CD4-positive, alpha-beta T cell (primary cell): Measurements from ENCODE around the gene PPAT. TPM values are rescaled to one million over a fixed set of nuclear protein-coding genes. Genes with fewer than 3 reads are reported as not detected.

ENCODE experiments used
- ATAC-seq: fragments of 200-7000 bp; cut with Tn5 transposase; one replicate; pipeline ENCODE4 v1.10.0; 2022; ENCODE audit warnings: mild to moderate bottlenecking; ENCODE audit not compliant: poor library complexity
- CTCF ChIA-PET: fragments of 350-600 bp; sonication (Branson Sonifier 250); formaldehyde crosslinking; loops from one replicate; lab custom pipeline; 2021; ENCODE audit warnings: antibody characterized with exemption, inconsistent platforms; lab: Charles Lee
- POLR2A ChIA-PET: fragments of 350-600 bp; sonication (Branson Sonifier 250); formaldehyde crosslinking; loops from one replicate; lab custom pipeline; 2021; ENCODE audit warnings: antibody characterized with exemption, inconsistent platforms; lab: Charles Lee
- DNase-seq, 14 experiments: peaks; one replicate each; pipeline ENCODE4 v3.0.0-alpha.2; 2013 to 2020; ENCODE audit warnings: mixed read lengths in 2 of 14
- H3K27ac ChIP-seq, 2 donors: one replicate each; pipeline versions ENCODE4 v1.5.1 to v1.7.0; 2013; ENCODE audit warnings: low read length in 2 of 2, low read depth in 1 of 2, mild to moderate bottlenecking in 1 of 2
- H3K27me3 ChIP-seq, 2 experiments: 1 replicate in 1 of 2; 2 replicates in 1 of 2; pipeline versions ENCODE4 v1.6.1 to v1.7.0; 2013; ENCODE audit warnings: low read length in 2 of 2, control low read depth in 1 of 2, mild to moderate bottlenecking in 1 of 2, moderate library complexity in 1 of 2; ENCODE audit not compliant: insufficient read depth in 2 of 2, control insufficient read depth in 1 of 2
- H3K36me3 ChIP-seq: one replicate; pipeline ENCODE4 v1.6.1; 2013; ENCODE audit warnings: low read length, control low read depth; ENCODE audit not compliant: insufficient read depth
- H3K4me1 ChIP-seq: one replicate; pipeline ENCODE4 v1.6.1; 2013; ENCODE audit warnings: low read length, control low read depth; ENCODE audit not compliant: insufficient read depth
- H3K4me3 ChIP-seq: one replicate; pipeline ENCODE4 v1.5.1; 2013; ENCODE audit warnings: mild to moderate bottlenecking, low read length, moderate library complexity
- H3K9me3 ChIP-seq, 2 experiments: 1 replicate in 1 of 2; 2 replicates in 1 of 2; pipeline versions ENCODE4 v1.6.1 to v1.7.0; 2013; ENCODE audit warnings: low read length in 2 of 2, mild to moderate bottlenecking in 2 of 2, control low read depth in 1 of 2, moderate library complexity in 1 of 2; ENCODE audit not compliant: control insufficient read depth in 1 of 2, insufficient read depth in 1 of 2
- H3K27ac Mint-ChIP-seq: one replicate; pipeline ENCODE4 v1.8.0; 2020; ENCODE audit warnings: mixed read lengths
- H3K27me3 Mint-ChIP-seq: one replicate; pipeline ENCODE4 v1.8.0; 2021; ENCODE audit warnings: mixed read lengths
- H3K36me3 Mint-ChIP-seq: one replicate; pipeline ENCODE4 v1.8.0; 2021; ENCODE audit warnings: low read depth, mixed read lengths
- H3K4me1 Mint-ChIP-seq: one replicate; pipeline ENCODE4 v1.8.0; 2021; ENCODE audit warnings: low read depth, mixed read lengths
- H3K4me3 Mint-ChIP-seq: one replicate; pipeline ENCODE4 v1.8.0; 2020; ENCODE audit warnings: mild to moderate bottlenecking, mixed read lengths
- H3K9me3 Mint-ChIP-seq: one replicate; pipeline ENCODE4 v1.8.0; 2020; ENCODE audit warnings: mixed read lengths
- intact Hi-C, 2 experiments: fragments of 100-400 bp; cut with DNase I in 1 of 2; cut with micrococcal nuclease in 1 of 2; formaldehyde crosslinking; loops; one replicate each; pipeline versions ENCODE4 v1.15.1 to v1.9.0; 2023 to 2025; cut with DNase I, micrococcal nuclease
- total RNA-seq, 174 experiments: library from RNA in 2 of 174; stranded (reverse) in 2 of 174; gene quantifications; one replicate each; pipeline ENCODE4 v1.2.3 and lab custom pipeline; 2021 to 2026
- TF ChIP-seq, protein P1 (sequence below): fragments of 200-600 bp; IDR thresholded peaks from one replicate; pipeline ENCODE4 v1.8.0; 2022; ENCODE audit warnings: antibody characterized with exemption, mild to moderate bottlenecking

PPAT gene
- total RNA-seq, 2 experiments from 2014 or later: 4.7 to 6.3 TPM

DNA sequence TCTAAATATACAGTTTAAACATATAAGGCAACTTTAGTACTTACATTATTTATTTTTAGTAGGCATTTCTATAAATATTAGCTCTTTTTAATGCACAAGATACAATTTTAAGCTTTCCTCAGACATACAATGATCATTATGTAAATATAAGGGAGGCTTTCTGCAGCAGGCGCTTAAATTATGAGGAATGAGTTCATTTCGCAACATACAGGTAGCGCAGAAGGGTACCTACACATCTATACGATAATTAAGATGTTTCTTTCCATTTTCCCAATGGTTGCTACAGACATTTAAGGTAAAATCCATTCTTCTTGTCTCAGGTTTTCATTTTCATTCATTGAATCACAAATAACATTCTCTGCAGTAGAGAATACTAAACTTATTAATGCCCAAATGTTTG is 49.3 kb downstream of the PPAT start:
- ATAC-seq (no peak), DNase-seq (no peak)
- Mint-ChIP-seq H3K4me1 (peaks cover 46% of the 10 kb centered on the region), H3K4me3 (peak overlapping the region; percentile 93), H3K27me3 (no peaks in the 10 kb centered on the region), H3K27ac (peak overlapping the region; percentile 99), H3K36me3 (peaks cover 20% of the 10 kb centered on the region), H3K9me3 (no peaks in the 10 kb centered on the region)
- ChIA-PET CTCF (interaction anchor here (1.0 to 2.9 kb wide), 3 partner anchors 50 to 437 kb away, joined by 3 to 12 read pairs (median 9); partner anchors contain the start of genes CEP135, PAICS and PPAT), POLR2A (interaction anchor here (1.5 to 3.4 kb wide), 5 partner anchors 50 to 840 kb away, joined by 7 to 146 read pairs (median 24); partner anchors contain the start of genes NOA1, PAICS, POLR2B and PPAT)
- intact Hi-C loops: loop anchor here (2.0 to 10.0 kb wide), 6 partner anchors 51 to 591 kb away; partner anchors contain the start of genes REST (in 2 of the 2), CEP135 (in 1 of the 2), NOA1 (in 1 of the 2) and PAICS (in 1 of the 2)
- H3K4me1 ChIP-seq: peaks cover 17% of the 10 kb centered on the region
- TF ChIP-seq, protein P1, sequence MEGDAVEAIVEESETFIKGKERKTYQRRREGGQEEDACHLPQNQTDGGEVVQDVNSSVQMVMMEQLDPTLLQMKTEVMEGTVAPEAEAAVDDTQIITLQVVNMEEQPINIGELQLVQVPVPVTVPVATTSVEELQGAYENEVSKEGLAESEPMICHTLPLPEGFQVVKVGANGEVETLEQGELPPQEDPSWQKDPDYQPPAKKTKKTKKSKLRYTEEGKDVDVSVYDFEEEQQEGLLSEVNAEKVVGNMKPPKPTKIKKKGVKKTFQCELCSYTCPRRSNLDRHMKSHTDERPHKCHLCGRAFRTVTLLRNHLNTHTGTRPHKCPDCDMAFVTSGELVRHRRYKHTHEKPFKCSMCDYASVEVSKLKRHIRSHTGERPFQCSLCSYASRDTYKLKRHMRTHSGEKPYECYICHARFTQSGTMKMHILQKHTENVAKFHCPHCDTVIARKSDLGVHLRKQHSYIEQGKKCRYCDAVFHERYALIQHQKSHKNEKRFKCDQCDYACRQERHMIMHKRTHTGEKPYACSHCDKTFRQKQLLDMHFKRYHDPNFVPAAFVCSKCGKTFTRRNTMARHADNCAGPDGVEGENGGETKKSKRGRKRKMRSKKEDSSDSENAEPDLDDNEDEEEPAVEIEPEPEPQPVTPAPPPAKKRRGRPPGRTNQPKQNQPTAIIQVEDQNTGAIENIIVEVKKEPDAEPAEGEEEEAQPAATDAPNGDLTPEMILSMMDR: no peak
- H3K27me3 ChIP-seq: no peaks in the 10 kb centered on the region
- no peaks in the 10 kb centered on the region for H3K36me3 ChIP-seq
- H3K9me3 ChIP-seq: no peaks in the 10 kb centered on the region
- H3K4me3 ChIP-seq: peak overlapping the region; percentile 97
- peak overlapping the region in 1 of 2 donors; percentile 37 for H3K27ac ChIP-seq

DNA sequence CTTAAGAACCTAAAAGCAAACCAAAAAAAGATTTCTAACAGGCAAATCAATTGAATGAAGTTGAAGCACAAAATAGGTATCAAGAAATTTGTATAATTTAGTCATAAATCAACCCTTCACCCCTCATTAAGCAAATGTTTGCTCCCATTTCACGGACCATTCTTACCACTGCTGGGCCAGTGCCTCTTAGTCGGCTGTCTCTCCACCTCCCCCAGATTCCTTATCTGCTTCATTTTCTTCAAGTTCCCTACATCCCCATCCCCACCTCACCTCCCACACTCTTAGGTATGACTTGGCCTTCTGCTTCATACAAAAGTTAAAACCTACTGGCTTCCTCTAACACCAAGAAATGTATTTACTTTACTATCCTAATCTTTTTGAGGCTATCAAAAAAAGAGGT is 60.0 kb downstream of the PPAT start:
- H3K36me3 Mint-ChIP-seq: peaks cover 70% of the 10 kb centered on the region
- no peaks in the 10 kb centered on the region for H3K27me3 Mint-ChIP-seq
- intact Hi-C loops: no loop called here
- DNase-seq (no peak), ATAC-seq (no peak)
- TF ChIP-seq, protein P1: no peak
- Histone ChIP-seq H3K36me3 (peaks cover 9% of the 10 kb centered on the region), H3K4me1 (no peaks in the 10 kb centered on the region), H3K9me3 (no peaks in the 10 kb centered on the region), H3K27ac (no peak overlapping the region), H3K4me3 (no peak overlapping the region), H3K27me3 (no peaks in the 10 kb centered on the region)
- CTCF ChIA-PET: no interaction called here
- H3K27ac Mint-ChIP-seq: no peak overlapping the region
- peaks cover 3% of the 10 kb centered on the region for H3K4me1 Mint-ChIP-seq
- no peak overlapping the region for H3K4me3 Mint-ChIP-seq
- H3K9me3 Mint-ChIP-seq: no peaks in the 10 kb centered on the region
- POLR2A ChIA-PET: no interaction called here

DNA sequence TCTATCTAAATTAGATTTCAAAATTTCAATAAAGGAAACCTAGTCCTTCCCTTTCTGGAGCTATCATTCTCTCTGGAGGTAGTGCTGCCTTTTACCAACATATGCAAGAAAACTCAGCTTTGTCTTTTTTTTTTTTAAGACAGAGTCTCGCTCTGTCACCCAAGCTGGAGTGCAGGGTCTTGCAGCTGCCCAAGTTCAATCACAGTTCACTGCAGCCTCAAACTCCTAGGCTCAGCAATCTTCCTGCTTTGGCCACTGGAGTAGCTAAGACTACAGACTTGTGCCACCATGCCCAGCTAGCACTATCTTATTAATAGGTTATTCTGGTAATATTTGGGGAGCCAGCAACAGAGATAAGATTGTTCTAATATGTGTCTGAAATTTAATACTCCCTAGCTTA is 60.5 kb downstream of the PPAT start:
- Mint-ChIP-seq H3K4me1 (peaks cover 3% of the 10 kb centered on the region), H3K27ac (no peak overlapping the region), H3K27me3 (no peaks in the 10 kb centered on the region), H3K4me3 (no peak overlapping the region), H3K9me3 (no peaks in the 10 kb centered on the region), H3K36me3 (peaks cover 70% of the 10 kb centered on the region)
- H3K4me3 ChIP-seq: no peak overlapping the region
- DNase-seq (no peak), ATAC-seq (no peak)
- POLR2A ChIA-PET: interaction anchor here (0.7 kb wide), 1 partner anchor 12 kb away, joined by 3 read pairs; the partner anchor contains the start of gene AASDH
- H3K36me3 ChIP-seq: peaks cover 12% of the 10 kb centered on the region
- H3K9me3 ChIP-seq: no peaks in the 10 kb centered on the region
- no peaks in the 10 kb centered on the region for H3K27me3 ChIP-seq
- TF ChIP-seq, protein P1: no peak
- CTCF ChIA-PET: no interaction called here
- H3K4me1 ChIP-seq: no peaks in the 10 kb centered on the region
- intact Hi-C loops: no loop called here
- H3K27ac ChIP-seq: no peak overlapping the region
